K562 (cell line): ENCODE data around the gene TCF12. TPM values are rescaled to one million over a fixed set of nuclear protein-coding genes. Genes with fewer than 3 reads are reported as not detected.

Source experiments
- ATAC-seq: fragments of 200-7000 bp; cut with Tn5 transposase; 3 replicates; pipeline ENCODE4 v1.9.1; 2020; ENCODE audit warnings: moderate library complexity
- BruUV-seq: library from RNA; stranded (reverse); fragments of 400-500 nt; replicated peaks from 2 replicates; lab custom pipeline; 2021; lab: Mats Ljungman, UMichigan
- CTCF ChIA-PET: fragments of 300-600 bp; formaldehyde crosslinking; extraction: SDS; loops from one replicate; lab custom pipeline; 2021; ENCODE audit warnings: low intra/inter-chr PET ratio; lab: Yijun Ruan, JAX
- POLR2A ChIA-PET: fragments of 300-600, 350-650 bp; sonication (Branson Sonifier 250); formaldehyde crosslinking; extraction: SDS; loops from one replicate; lab custom pipeline; 2021; ENCODE audit warnings: antibody characterized with exemption, inconsistent platforms; lab: Yijun Ruan, JAX
- DNase-seq, 4 experiments: peaks; one replicate each; pipeline versions ENCODE4 v3.0.0 to v3.0.0-alpha.2; 2011 to 2018; ENCODE audit warnings: low spot score in 3 of 4, mixed read lengths in 3 of 4; ENCODE audit errors: extremely low read depth in 1 of 4
- FAIRE-seq: peaks from 2 replicates; lab custom pipeline; 2011; peaks lifted over from hg19 to GRCh38; lab: Jason Lieb, UNC
- H2AFZ ChIP-seq: 2 replicates; pipeline ENCODE4 v1.6.0; 2011; ENCODE audit warnings: low read depth, low read length, control low read depth, inconsistent platforms
- H3K27ac ChIP-seq: fragments of 200-600 bp; 3 replicates; pipeline ENCODE4 v1.8.0; 2011; ENCODE audit warnings: low read depth, mild to moderate bottlenecking, control low read depth, inconsistent platforms, low read length, moderate library complexity, mixed read lengths; ENCODE audit errors: extremely low read depth
- H3K27me3 ChIP-seq, 2 experiments: fragments of 300-600 bp in 1 of 2; 2 replicates in 1 of 2; 3 replicates in 1 of 2; pipeline versions ENCODE4 v1.6.0 to v1.8.0; 2011; ENCODE audit warnings: inconsistent platforms in 2 of 2, low read length in 2 of 2, mild to moderate bottlenecking in 1 of 2, mixed read lengths in 1 of 2, moderate library complexity in 1 of 2; ENCODE audit not compliant: control insufficient read depth in 2 of 2, insufficient read depth in 2 of 2
- H3K36me3 ChIP-seq: fragments of 300-600 bp; 3 replicates; pipeline ENCODE4 v1.8.0; 2011; ENCODE audit warnings: mild to moderate bottlenecking, low read length, inconsistent platforms; ENCODE audit not compliant: control insufficient read depth, insufficient read depth
- H3K4me1 ChIP-seq, 2 experiments: fragments of 200-600 bp in 1 of 2; replicated peaks in 1 of 2; 2 replicates in 1 of 2; 3 replicates in 1 of 2; pipeline versions ENCODE4 v1.5.1 to v1.8.0; 2011; ENCODE audit warnings: inconsistent platforms in 2 of 2, low read length in 2 of 2, mild to moderate bottlenecking in 1 of 2, mixed read lengths in 1 of 2, moderate library complexity in 1 of 2; ENCODE audit not compliant: control insufficient read depth in 2 of 2, insufficient read depth in 2 of 2
- H3K4me2 ChIP-seq: 2 replicates; pipeline ENCODE4 v1.6.1; 2011; ENCODE audit warnings: low read length, control low read depth, inconsistent platforms, mixed read lengths; ENCODE audit not compliant: insufficient read depth
- H3K4me3 ChIP-seq: fragments of 200-600 bp; sonication (generic), shearing (Covaris generic); 2 replicates; pipeline ENCODE4 v1.5.1; 2016; ENCODE audit warnings: control low read depth, inconsistent platforms
- H3K79me2 ChIP-seq: fragments of 200-600 bp; 3 replicates; pipeline ENCODE4 v1.8.0; 2011; ENCODE audit warnings: low read length, inconsistent platforms; ENCODE audit not compliant: control insufficient read depth, insufficient read depth
- H3K9ac ChIP-seq, 2 experiments: 2 replicates each; pipeline versions ENCODE4 v1.6.0 to v1.6.1; 2011; ENCODE audit warnings: low read depth in 2 of 2, low read length in 2 of 2, control low read depth in 1 of 2, inconsistent platforms in 1 of 2, mild to moderate bottlenecking in 1 of 2, mixed read lengths in 1 of 2; ENCODE audit not compliant: insufficient read depth in 1 of 2
- H3K9me1 ChIP-seq: one replicate; pipeline ENCODE4 v1.6.0; 2011; ENCODE audit warnings: inconsistent platforms, mild to moderate bottlenecking, low read length, moderate library complexity; ENCODE audit not compliant: control insufficient read depth, insufficient read depth
- H3K9me3 ChIP-seq: replicated peaks from 2 replicates; pipeline ENCODE4 v1.5.1; 2011; ENCODE audit warnings: low read depth, low read length, inconsistent platforms; ENCODE audit not compliant: control insufficient read depth, insufficient read depth
- H4K20me1 ChIP-seq: replicated peaks from 2 replicates; pipeline ENCODE4 v1.6.1; 2011; ENCODE audit warnings: low read length, inconsistent platforms, mixed read lengths; ENCODE audit not compliant: control insufficient read depth, insufficient read depth
- ILK ChIP-seq: fragments of 450-650 bp; IDR thresholded peaks from 2 replicates; pipeline ENCODE4 v1.6.1; 2016; ENCODE audit warnings: missing genetic modification characterization, low read depth, mild to moderate bottlenecking, missing compliant biosample characterization, moderate library complexity, borderline replicate concordance
- KHSRP ChIP-seq: fragments of 450-650 bp; IDR thresholded peaks from 2 replicates; pipeline ENCODE4 v1.6.1; 2017
- MITF ChIP-seq: IDR thresholded peaks from 2 replicates; pipeline ENCODE4 v1.6.1; 2014; ENCODE audit warnings: antibody characterized with exemption
- PML ChIP-seq: IDR thresholded peaks from 2 replicates; pipeline ENCODE4 v1.6.1; 2012; ENCODE audit warnings: low read length, inconsistent platforms
- PTTG1 ChIP-seq: fragments of 450-650 bp; IDR thresholded peaks from 2 replicates; pipeline ENCODE4 v1.6.1; 2016; ENCODE audit warnings: low read depth, mild to moderate bottlenecking, missing genetic modification characterization, missing compliant biosample characterization
- TCF7L2 ChIP-seq: fragments of 150-350 bp; IDR thresholded peaks from 2 replicates; pipeline ENCODE4 v1.6.1; 2016; ENCODE audit warnings: low read depth, mild to moderate bottlenecking, low read length, moderate library complexity
- ZBTB49 ChIP-seq: sonication (generic); formaldehyde crosslinking; IDR thresholded peaks from 2 replicates; pipeline ENCODE4 v1.8.0; 2022; ENCODE audit warnings: missing genetic modification reagents, mild to moderate bottlenecking, borderline replicate concordance
- ZNF407 ChIP-seq: fragments of 450-650 bp; IDR thresholded peaks from 2 replicates; pipeline ENCODE4 v1.6.1; 2016; ENCODE audit warnings: low read depth
- WGBS: fragments of 100-300 bp; shearing (Covaris generic); methylation state at CpG from one replicate; pipeline ENCODE4 v1.1.6; 2016; ENCODE audit warnings: low coverage, mixed read lengths; ENCODE audit not compliant: insufficient coverage; ENCODE audit errors: missing lambda C conversion rate; 5-methylcytosine and 5-hydroxymethylcytosine counted together
- in situ Hi-C: fragments of 300-500 bp; cut with MboI; formaldehyde crosslinking; loops from 4 replicates; pipeline ENCODE4 v1.15.0; 2018; ENCODE audit warnings: inconsistent platforms, mixed read lengths
- intact Hi-C: fragments of 100-400 bp; cut with micrococcal nuclease; formaldehyde crosslinking; loops from 2 replicates; pipeline ENCODE4 v1.14.2; 2022
- polyA plus RNA-seq, 8 experiments: library from polyadenylated mRNA; depleted of rRNA in 4 of 8; stranded (reverse) in 5 of 8; unstranded in 3 of 8; fragments of >200 nt; fragmentation: Nextera tagmentation in 2 of 8; fragmentation: Illumina TruSeq in 1 of 8; extraction: Ambion mirVana in 2 of 8; extraction: Trizol in 1 of 8; gene quantifications; 2 replicates each; pipeline versions ENCODE4 v1.2.1 to v1.2.3, GENCODE V29; 2011 to 2014; ENCODE audit warnings: inconsistent platforms in 1 of 8, missing spikeins in 1 of 8
- total RNA-seq, 7 experiments: library from RNA; depleted of rRNA in 6 of 7; stranded (reverse); fragments of >200 nt in 6 of 7; fragmentation: Illumina TruSeq in 2 of 7; extraction: Trizol in 2 of 7; gene quantifications; 2 replicates each; pipeline versions ENCODE4 v1.2.1 to v1.2.3, GENCODE V29; 2011 to 2021; ENCODE audit warnings: low replicate concordance in 1 of 7
- TF ChIP-seq, protein P1 (sequence below): sonication (generic); formaldehyde crosslinking; IDR thresholded peaks from 2 replicates; pipeline ENCODE4 v1.8.0; 2022; ENCODE audit warnings: mild to moderate bottlenecking, missing genetic modification reagents

Gene TCF12
- total and polyA plus RNA-seq, 9 of the 15 experiments (the other 6 are each of a cell fraction or from before 2014, with no cell fraction given): 10.5 to 132 (median 52.9) TPM

DNA sequence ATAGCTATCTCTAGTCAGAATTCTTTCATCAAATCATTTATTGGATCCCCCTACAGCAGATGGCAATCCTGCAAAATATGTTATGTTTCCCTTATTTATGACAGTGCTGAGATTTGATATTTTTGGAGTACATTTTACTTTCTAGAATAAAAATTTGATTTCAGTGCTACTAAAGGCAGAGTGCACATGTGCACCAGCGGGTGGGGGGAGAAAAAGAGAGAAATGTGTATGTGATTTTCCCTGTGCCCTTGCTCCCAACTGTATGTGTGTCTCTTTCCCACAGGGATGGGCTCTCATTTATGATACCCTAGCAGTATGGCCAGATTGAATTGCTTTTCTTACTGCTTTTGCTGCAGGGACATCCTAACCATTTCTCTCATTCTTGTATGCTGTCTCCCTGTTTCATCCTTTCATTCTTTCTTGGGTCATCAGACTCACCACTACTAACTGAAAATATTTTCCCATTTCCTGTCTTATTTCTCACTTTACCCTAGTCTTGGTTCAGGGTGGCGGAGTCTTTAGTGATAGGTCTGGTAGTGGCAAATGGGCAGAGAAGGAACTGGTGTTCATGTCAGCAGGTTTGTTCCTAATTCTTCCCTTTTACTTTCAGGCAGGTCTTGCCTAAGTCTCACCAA, 140.7 kb downstream of the TCF12 start:
- H3K79me2 ChIP-seq: peaks cover 60% of the 10 kb centered on the region
- no peak overlapping the region for H3K9ac ChIP-seq
- ChIA-PET CTCF (no interaction called here), POLR2A (no interaction called here)
- 100% methylated on average over 2 of the region's 2 CpGs for WGBS
- H4K20me1 ChIP-seq: 0 out of 2 replicates have a peak, but pooled peaks cover 3% of the 10 kb centered on the region
- no peak overlapping the region for H2AFZ ChIP-seq
- no peaks in the 10 kb centered on the region for H3K9me1 ChIP-seq
- ATAC-seq (no peak), DNase-seq (no peak), FAIRE-seq (no peak)
- H3K36me3 ChIP-seq: peaks cover 5% of the 10 kb centered on the region; the same call in 1 of the 3 replicates
- no peak overlapping the region for H3K4me3 ChIP-seq
- intact Hi-C loops (no loop called here), in situ Hi-C loops (no loop called here)
- no peak overlapping the region for H3K4me2 ChIP-seq
- no peaks in the 10 kb centered on the region for H3K4me1 ChIP-seq
- BruUV-seq: no TSS peak
- H3K9me3 ChIP-seq: no peaks in the 10 kb centered on the region
- no peak overlapping the region for H3K27ac ChIP-seq
- H3K27me3 ChIP-seq: no peaks in the 10 kb centered on the region
- TF ChIP-seq MITF: no peak
- no peak for TF ChIP-seq ILK (tag)
- no peak for TF ChIP-seq TCF7L2
- TF ChIP-seq KHSRP: no peak
- TF ChIP-seq, protein P1, sequence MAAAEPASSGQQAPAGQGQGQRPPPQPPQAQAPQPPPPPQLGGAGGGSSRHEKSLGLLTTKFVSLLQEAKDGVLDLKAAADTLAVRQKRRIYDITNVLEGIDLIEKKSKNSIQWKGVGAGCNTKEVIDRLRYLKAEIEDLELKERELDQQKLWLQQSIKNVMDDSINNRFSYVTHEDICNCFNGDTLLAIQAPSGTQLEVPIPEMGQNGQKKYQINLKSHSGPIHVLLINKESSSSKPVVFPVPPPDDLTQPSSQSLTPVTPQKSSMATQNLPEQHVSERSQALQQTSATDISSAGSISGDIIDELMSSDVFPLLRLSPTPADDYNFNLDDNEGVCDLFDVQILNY (CRISPR knock-in tag): no peak
- no peak for TF ChIP-seq PTTG1 (tag)
- TF ChIP-seq ZBTB49: no peak
- TF ChIP-seq PML: no peak
- no peak for TF ChIP-seq ZNF407
